ENCODE results near the gene MOCS2.
"Not testable (repeated sequence)": the region's sequence is repeated elsewhere in the genome, so short reads cannot be mapped to it uniquely, and the experiment has no call there.

Gene MOCS2, protein sequence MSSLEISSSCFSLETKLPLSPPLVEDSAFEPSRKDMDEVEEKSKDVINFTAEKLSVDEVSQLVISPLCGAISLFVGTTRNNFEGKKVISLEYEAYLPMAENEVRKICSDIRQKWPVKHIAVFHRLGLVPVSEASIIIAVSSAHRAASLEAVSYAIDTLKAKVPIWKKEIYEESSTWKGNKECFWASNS

DNA sequence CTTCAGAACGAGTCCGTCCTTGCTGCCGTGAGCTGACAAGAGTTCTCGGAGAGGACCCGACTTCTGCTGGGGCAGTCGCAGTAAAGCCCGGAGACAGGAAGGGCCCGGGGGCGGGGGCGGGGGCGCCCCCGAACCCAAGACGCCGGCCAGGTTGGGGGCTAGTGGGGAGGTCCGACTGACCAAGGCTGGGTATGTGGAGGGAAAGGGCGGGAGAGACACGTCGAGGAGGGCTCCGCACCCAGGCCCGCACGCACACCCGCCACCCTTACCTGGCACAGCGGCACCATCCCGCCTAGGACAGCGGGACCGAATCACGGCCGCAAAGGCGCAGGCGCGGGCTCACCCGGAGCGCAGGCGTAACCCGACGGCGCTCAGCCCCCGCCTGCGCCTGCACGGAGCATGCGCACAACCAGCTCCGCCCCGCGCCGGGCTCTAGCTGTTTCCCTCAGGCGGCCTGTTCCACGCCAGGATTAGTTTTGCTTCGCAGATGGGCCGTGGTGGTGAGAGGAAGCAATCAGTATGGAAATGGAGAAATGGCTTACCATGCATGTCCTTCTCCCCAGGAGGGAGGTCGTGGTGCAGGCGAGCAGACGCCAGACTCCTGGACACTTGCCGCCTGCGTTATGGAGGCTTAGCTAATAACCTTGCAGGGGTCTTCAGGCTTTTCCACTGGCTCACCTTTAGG is at the start of gene MOCS2:
Gene MOCS2 (minus strand): TSS at position 315 of the 685 bp plus-strand sequence. CDS start 2,583 bp downstream, outside the sequence.
- DNase-seq, result peak; percentile 89 to 90

DNA sequence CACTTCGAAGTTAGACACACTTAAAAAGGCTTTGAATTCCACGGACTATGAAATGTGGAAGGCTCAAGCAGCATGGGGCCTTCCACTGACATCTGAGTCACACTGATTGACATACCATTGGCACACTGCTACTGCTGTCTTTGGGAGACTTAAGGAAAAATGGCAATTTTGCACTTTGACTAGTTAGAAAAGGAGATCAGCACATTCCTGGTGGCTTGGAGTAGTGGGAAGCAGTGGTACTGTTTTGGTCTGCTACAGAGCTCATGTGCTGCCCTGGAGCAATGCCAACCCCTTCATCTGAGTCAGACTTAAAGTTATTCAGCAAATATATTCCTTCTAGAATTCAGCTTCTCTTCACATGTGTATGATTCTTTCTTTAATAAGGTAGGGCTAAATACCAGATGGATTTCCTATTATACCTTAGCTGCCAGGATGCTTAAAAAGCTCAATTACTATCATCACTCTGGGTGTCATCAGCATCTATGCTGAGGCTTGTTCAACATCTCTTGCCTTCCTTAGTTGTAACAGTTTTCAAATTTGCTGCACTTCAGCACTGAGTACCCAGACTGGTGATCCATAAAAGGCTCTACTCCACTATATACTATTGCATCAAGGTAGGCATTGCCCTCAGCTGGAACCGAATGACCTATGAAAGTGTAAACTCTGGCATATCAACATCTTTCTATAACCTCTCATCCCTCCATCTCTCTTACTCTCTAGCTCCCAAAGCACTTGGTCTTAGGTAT is 42.3 kb upstream of the MOCS2 start:
- DNase-seq, result no peak

DNA sequence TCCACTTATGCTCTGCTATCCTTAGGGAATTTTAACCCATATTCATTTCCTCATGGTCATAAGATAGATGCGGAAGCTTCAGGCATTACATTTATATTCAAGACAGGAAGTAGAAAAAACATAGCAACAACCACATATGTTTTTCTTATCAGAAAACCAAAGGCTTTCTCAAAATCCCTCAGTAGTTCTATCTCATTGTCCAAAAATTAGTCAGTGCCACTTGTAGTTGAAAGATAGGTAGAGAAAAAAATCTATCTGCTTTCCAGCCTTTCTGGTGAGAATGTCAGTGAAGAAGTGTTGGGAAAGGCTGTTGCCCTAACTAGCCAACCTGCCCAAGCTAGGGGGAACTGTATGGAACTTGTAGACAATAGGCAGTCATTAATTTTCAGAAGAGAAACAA is 23.5 kb upstream of the MOCS2 start:
- no peak for DNase-seq

DNA sequence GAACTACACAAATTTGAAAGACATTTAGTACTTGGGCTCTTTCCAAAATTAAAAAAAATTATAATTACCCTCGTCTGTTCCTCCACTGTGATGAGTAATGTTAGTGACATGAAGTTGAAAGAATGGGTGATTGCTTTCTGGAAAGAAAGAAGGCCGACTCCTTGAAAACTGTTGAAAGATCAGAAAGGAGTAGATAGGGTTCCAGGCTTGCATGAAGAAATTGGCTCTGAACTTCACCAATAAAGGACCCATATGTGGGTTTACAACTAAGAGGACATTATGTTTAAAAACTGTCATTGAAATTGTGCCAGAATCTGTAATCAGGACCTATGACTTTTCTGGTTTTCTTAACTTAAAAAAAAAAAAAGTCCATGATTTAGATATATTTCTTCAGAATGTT is 20.7 kb upstream of the MOCS2 start:
- no peak for DNase-seq

DNA sequence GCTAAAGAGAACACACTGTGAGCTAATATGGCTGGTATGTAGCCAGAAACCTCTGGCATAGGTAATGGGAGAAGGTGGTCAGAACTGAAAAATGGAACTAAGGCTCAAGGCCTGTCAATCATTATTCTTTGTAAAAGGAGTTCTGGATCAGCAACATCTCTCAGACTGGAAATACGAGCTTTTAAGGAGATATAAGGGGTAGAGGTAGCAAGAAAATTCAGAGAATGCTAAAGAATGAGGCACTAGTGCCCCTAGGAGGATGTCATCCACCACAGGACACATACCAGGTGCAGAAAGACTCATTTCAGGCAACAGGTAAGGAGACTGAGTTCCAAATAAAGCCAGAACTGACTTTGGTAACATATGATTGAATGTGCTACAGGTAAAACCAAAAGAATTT is 18.9 kb upstream of the MOCS2 start:
- DNase-seq, result no peak

DNA sequence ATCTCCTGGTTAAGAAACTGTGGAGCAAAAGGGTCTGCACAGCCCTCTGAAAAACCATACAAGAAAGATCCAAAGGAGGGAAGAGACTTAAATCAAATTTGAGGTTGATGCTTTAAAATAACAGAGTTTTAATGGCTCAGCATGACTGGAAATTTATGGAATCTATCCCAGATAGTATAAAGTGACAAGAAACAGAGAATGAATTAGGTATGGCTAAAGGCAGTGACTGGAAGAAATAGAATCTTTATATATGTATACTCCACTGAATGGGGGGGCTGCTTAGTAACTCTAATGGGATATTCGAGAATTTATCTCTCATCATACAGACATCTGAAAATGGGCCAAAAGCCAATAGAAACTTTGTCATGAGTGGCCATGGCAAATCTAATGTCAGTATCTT is 17.6 kb upstream of the MOCS2 start:
- DNase-seq, result no peak

DNA sequence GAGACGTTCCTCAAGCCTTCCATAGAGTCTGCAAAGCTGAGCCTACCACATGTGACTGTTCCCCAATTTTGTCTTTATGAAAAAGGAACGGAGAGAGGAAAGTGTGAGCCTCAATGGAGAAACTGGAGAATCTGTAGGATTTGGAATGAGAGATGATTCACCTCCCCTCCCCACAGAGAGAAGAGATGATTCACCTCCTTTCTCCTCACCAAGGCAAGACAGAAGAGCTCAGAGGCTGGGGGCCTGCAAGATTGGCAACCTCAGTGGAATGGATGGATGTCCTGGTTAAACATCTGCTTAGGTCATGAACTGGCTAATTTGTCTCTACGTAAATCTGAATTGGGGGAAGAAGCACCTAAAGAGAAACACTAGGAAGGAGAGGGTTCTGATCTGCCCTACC is 17.0 kb upstream of the MOCS2 start:
- no peak for DNase-seq

DNA sequence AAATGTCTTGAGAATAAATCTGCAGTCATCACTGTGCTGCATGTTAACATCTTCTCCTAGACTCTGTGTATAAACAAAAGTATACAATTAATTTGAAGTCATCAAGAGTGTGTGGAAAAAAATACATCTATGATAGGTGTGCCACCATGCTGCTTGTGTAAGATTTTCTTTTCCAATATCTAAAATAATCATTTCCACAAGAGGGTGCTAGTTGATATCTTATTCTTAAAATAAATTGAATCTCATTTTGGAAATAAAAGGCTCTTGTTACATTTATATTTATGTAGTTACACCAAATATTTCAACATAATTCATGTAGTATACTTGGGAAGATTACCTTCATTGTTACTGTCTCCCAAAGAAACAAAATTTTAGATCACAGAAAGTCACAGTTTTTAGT is 14.1 kb upstream of the MOCS2 start:
- DNase-seq, result no peak

DNA sequence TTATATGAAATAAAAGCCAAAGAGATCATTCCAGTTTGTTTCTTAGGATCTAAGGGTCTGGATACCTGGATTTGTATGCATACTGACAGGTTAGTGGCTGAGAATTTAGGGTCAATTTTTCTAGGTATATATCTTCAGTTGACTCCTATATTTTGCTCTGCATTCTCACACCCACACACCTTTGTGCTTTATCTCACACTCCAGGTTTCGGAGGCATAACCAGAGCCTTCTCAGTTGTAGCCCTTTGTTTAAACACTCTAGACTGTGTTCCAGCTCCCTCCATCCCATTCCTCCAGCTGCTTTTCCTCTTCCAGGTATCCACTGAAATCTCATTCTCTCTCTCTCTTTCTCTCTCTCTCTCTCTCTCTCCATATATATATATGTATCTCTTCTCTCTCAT is 10.6 kb upstream of the MOCS2 start:
- no peak for DNase-seq

DNA sequence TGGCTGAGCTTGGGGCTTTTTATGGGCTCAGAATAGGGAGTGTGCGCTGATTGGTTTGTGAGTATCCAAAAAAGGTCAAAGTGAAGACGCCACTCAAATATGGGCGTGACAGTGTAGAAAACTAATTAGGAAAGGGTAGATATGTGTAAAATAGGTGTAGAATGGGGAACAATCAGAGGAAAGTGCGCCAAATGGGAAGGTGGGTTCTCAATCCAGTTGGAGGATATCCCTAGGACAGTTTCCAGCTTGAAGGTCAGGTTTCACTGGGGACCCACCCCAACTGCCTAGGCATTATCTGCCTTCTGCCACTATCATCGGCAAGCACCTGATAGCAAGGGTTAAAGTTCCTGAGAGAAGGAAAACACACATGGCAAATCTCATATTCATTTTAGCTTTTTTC is 9.3 kb upstream of the MOCS2 start:
- no peak for DNase-seq

DNA sequence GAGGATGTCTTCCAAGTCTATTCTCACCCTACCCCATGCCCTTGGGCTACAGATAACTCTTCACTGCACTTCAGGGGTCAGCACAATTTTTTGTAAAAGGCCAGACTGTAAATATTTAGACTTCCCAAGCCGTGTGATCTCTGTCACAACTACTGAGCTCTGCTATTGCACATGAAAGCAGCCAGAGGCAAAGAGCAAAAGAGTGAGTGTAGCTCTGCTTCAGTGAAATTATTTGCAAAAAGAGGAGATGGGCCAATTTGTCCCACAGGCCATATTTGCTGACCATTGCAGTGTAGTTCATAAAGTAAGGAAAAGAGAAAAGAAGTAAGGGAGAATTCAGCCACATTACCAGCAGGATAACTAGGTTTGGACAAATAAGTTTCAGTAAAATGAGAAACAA is 7.0 kb upstream of the MOCS2 start:
- no peak for DNase-seq

DNA sequence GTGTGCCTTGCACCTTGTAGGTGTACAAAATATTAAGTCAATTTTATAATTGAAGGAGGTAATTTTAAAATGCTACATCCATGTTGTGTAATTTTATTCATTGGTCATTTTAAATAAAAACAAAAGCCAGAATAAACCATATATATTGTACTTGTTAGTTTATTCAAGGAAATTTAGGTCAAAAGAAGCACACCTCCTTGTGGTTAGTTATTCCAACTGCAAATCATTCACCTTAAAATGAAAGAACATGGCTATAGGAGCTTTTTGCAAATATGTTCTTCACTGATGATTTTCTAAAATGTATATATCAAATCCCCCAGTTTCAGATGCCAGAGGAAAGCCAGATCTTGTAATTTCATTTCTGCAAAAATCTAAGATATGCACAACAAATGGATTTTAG is 5.4 kb upstream of the MOCS2 start:
- DNase-seq, result no peak

DNA sequence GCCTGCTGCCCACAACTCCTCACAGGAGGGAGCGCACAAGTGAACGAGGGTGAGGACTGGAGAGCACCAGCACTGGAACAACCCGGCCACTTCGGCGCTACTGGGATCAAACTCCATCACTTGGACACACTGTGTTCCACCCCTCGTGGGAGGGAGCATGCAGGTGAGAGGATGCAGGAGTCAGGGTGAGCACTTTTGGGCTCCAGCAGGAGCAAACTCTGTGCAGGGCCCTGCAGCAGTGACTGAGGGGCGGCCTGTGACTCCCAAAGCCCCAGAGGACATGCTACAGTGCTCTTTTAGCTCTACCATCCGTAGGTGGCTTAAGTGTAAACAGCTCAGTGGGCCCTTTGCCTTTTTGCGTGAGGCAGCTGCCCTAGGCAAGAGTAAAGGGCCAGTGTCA is 4.4 kb upstream of the MOCS2 start:
- DNase-seq, result no peak

DNA sequence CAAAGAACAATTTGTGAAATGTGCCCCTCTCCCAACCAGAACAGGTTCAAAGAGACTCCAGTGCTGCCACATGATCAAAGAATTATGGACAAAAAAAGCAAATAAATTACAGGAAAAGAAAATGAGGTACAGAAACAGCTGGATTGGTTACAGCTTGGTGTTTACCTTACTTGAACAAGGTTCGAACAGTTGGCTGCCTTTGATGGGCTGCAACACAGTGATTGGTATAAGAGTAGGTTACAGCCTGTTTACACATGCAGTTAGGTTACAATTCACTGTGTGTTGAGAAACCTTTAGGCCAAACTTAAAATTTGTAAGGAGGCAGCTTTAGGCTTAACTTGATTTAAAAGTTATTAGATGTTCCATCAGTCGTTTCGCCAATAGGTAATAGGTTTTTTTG is 3.4 kb upstream of the MOCS2 start:
- DNase-seq, result no peak

DNA sequence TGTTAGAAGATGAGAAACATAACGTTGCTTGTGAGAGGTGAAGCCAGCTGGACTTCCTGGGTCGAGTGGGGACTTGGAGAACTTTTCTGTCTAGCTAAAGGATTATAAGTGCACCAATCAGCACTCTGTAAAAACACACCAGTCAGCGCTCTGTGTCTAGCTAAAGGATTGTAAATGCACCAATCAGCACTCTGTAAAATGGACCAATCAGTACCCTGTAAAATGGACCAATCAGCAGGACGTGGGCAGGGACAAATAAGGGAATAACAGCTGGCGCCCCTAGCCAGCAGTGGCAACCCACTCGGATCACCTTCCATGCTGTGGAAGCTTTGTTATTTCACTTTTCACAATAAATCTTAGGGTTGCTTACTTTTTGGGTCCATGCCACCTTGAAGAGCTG is 2.8 kb upstream of the MOCS2 start:
- DNase-seq, result not testable (repeated sequence)

DNA sequence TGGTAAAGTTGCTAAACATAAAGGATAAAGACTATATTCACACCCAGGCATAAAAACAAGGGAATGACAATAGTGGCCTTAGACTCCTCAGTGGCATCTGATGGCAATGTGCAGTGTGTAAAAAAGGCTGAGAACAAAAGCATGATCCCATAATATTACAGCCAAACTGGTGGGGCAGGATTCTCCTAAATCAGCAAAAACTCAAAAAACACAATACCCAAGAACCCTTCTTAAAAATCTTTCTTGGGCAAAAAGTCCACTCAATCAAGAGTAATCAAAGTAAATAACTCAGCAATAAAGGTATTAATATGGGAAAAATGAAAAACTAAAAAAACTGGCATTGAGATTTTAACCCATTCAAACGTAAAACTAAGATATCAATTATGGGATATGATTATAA is 1.6 kb upstream of the MOCS2 start:
- DNase-seq, result no peak

DNA sequence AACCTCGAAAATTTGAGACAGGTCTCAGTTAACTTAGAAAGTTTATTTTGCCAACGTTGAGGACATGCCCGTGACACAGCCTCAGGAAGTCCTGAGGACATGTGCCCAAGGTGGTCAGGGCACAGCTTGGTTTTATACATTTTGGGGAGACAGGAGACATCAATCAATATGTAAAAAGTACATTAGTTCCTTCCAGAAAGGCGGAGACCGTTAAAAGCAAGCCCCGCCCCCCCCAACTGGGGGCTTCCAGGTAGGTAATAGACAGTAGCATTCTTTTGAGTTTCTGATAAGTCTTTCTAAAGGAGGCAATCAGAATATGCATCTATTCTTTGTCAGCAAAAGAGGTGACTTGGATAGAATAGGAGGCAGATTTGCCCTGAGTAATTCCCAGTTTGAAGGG is 599 bp upstream of the MOCS2 start:
- DNase-seq, result no peak

DNA sequence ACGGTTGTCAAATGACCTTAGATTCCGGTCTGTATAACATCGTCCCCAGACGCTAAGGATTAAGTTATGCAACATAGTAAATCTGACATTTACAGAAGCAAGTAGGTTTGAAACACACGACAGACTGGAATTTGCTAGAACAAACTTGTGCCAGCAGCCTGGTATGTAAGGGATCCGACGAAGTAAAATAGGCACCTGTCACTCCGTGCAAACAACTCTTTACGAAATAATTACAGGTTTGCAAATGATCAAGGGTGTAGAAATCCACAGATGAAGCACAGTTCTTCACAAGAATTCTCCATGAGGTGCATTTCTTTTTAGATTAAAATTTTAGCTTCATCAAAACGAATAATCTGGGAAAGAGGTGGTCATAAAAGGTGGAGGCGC is 508 bp downstream of the MOCS2 start:
- no peak for DNase-seq

DNA sequence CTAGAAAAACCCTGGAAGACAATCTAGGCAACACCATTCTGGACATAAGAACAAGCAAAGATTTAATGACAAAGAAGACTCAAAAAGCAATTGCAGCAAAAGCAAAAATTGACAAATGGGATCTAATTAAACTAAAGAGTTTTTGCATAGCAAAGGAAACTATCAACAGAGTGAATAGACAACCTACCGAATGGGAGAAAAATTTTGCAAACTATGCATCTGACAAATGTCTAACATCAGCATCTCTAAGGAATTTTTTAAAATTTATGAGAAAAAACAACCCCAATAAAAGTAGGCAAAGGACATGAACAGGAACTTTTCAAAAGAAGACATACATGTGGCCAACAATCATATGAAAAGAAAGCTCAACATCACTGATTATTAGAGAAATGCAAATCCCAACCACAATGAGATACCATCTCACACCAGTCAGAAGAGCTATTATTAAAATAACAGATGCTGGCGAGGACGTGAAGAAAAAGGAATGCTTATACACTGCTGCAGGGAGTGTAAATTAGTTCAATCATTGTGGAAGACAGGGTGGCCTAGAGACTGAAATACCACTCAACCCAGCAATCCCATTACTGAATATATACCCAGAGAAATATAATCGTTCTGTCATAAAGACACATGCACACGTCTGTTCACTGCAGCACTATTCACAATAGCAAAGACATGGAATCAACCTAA is 3.8 kb downstream of the MOCS2 start:
- no peak for DNase-seq

DNA sequence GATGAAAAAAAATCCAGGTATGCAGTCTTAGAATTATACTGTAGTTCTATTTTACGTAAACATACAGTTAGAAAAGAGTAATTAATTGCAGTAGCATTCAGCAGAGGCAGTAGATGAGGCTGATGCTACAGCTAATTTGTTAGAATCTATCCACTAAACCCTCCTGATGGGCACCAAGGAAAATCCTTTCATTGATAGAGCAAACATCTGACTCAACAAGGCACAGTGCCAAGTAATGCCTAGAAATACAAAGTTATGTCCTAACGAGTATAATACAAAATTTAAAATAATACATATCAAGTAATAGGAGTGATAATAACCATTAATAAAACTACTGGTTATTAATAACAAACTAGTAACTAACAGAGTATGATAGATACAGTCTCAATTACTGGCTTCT is 9.0 kb downstream of the MOCS2 start:
- no peak for DNase-seq

DNA sequence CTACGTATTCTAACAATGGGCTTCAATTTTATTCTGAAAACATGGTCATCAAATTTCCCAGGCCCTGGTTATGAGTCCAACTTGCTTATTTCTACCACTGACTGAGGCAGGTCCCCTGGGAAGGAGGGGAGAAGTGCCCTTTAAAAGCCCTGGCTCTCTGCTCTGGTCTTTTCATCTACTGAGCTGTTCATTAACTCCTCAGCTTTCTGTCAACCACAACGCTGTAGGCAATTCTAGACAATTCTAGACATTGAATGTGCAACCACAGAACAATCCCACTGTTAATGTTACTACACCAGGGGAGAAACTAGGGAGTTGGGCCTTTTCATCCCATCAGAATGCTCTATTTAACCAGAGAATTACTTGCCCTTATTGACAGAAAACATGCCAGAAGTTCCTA is 10.0 kb downstream of the MOCS2 start:
- DNase-seq, result no peak

DNA sequence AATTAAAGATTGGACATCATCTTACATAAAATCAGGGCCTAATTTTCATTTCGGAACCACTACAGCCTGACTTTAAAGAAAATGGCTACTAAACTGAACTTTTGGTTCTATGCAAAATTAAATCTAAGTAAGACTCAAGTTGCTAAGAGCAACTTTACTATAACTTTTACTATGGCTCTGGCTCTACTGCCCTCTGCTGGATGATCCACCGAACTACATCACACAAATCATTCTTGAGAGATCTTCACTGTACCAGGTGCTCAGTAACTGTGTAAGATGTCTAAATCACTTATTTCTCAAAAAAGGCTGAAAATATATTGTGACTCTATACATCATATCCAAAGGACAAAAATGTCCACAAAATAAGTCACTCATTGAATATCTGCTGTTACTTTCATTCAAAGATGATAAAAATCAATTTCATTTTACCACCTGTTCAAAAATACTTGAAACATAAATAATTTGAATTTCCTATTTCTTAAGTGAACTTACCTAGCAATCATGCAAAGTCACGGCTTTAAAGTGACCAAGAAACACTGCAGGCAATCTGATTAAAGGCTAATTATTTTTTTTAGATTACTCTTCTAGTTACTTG is 13.5 kb downstream of the MOCS2 start:
- DNase-seq, result peak; percentile 51 to 55

DNA sequence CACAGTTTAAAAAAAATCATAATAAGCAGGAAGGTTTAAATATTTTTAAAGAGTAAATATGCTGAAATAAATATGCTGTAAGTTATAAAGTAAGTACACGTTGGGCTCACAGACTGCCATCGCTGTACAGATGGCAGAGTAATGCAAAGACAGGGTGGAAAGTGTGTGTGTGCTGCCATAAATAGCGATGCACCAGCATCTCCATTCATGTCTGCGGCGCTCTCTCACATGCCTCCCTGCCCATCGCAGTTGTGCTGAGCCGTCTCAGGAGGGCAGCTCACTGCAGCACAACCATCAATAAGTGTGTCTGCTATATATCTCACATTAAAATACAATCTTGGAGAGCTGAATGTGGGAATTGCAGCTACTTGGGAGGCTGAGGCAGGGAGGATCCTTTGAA is 14.3 kb downstream of the MOCS2 start:
- DNase-seq, result no peak
